K562 (cell line): ENCODE data around the gene MAP3K20. TPM values are rescaled to one million over a fixed set of nuclear protein-coding genes. Genes with fewer than 3 reads are reported as not detected.
"Not testable (repeated sequence)": the region's sequence is repeated elsewhere in the genome, so short reads cannot be mapped to it uniquely, and the experiment has no call there.

ENCODE experiments used
- ATAC-seq: fragments of 200-7000 bp; cut with Tn5 transposase; 3 replicates; pipeline ENCODE4 v1.9.1; 2020; ENCODE audit warnings: moderate library complexity
- BruUV-seq: library from RNA; stranded (reverse); fragments of 400-500 nt; replicated peaks from 2 replicates; lab custom pipeline; 2021; lab: Mats Ljungman, UMichigan
- CTCF ChIA-PET: fragments of 300-600 bp; formaldehyde crosslinking; extraction: SDS; loops from one replicate; lab custom pipeline; 2021; ENCODE audit warnings: low intra/inter-chr PET ratio; lab: Yijun Ruan, JAX
- POLR2A ChIA-PET: fragments of 300-600, 350-650 bp; sonication (Branson Sonifier 250); formaldehyde crosslinking; extraction: SDS; loops from one replicate; lab custom pipeline; 2021; ENCODE audit warnings: antibody characterized with exemption, inconsistent platforms; lab: Yijun Ruan, JAX
- DNase-seq, 4 experiments: peaks; one replicate each; pipeline versions ENCODE4 v3.0.0 to v3.0.0-alpha.2; 2011 to 2018; ENCODE audit warnings: low spot score in 3 of 4, mixed read lengths in 3 of 4; ENCODE audit errors: extremely low read depth in 1 of 4
- FAIRE-seq: peaks from 2 replicates; lab custom pipeline; 2011; peaks lifted over from hg19 to GRCh38; lab: Jason Lieb, UNC
- H2AFZ ChIP-seq: 2 replicates; pipeline ENCODE4 v1.6.0; 2011; ENCODE audit warnings: low read depth, low read length, control low read depth, inconsistent platforms
- H3K27ac ChIP-seq: fragments of 200-600 bp; 3 replicates; pipeline ENCODE4 v1.8.0; 2011; ENCODE audit warnings: low read depth, mild to moderate bottlenecking, control low read depth, inconsistent platforms, low read length, moderate library complexity, mixed read lengths; ENCODE audit errors: extremely low read depth
- H3K27me3 ChIP-seq, 2 experiments: fragments of 300-600 bp in 1 of 2; 2 replicates in 1 of 2; 3 replicates in 1 of 2; pipeline versions ENCODE4 v1.6.0 to v1.8.0; 2011; ENCODE audit warnings: inconsistent platforms in 2 of 2, low read length in 2 of 2, mild to moderate bottlenecking in 1 of 2, mixed read lengths in 1 of 2, moderate library complexity in 1 of 2; ENCODE audit not compliant: control insufficient read depth in 2 of 2, insufficient read depth in 2 of 2
- H3K36me3 ChIP-seq: fragments of 300-600 bp; 3 replicates; pipeline ENCODE4 v1.8.0; 2011; ENCODE audit warnings: mild to moderate bottlenecking, low read length, inconsistent platforms; ENCODE audit not compliant: control insufficient read depth, insufficient read depth
- H3K4me1 ChIP-seq, 2 experiments: fragments of 200-600 bp in 1 of 2; replicated peaks in 1 of 2; 2 replicates in 1 of 2; 3 replicates in 1 of 2; pipeline versions ENCODE4 v1.5.1 to v1.8.0; 2011; ENCODE audit warnings: inconsistent platforms in 2 of 2, low read length in 2 of 2, mild to moderate bottlenecking in 1 of 2, mixed read lengths in 1 of 2, moderate library complexity in 1 of 2; ENCODE audit not compliant: control insufficient read depth in 2 of 2, insufficient read depth in 2 of 2
- H3K4me2 ChIP-seq: 2 replicates; pipeline ENCODE4 v1.6.1; 2011; ENCODE audit warnings: low read length, control low read depth, inconsistent platforms, mixed read lengths; ENCODE audit not compliant: insufficient read depth
- H3K4me3 ChIP-seq: fragments of 200-600 bp; sonication (generic), shearing (Covaris generic); 2 replicates; pipeline ENCODE4 v1.5.1; 2016; ENCODE audit warnings: control low read depth, inconsistent platforms
- H3K79me2 ChIP-seq: fragments of 200-600 bp; 3 replicates; pipeline ENCODE4 v1.8.0; 2011; ENCODE audit warnings: low read length, inconsistent platforms; ENCODE audit not compliant: control insufficient read depth, insufficient read depth
- H3K9ac ChIP-seq, 2 experiments: 2 replicates each; pipeline versions ENCODE4 v1.6.0 to v1.6.1; 2011; ENCODE audit warnings: low read depth in 2 of 2, low read length in 2 of 2, control low read depth in 1 of 2, inconsistent platforms in 1 of 2, mild to moderate bottlenecking in 1 of 2, mixed read lengths in 1 of 2; ENCODE audit not compliant: insufficient read depth in 1 of 2
- H3K9me1 ChIP-seq: one replicate; pipeline ENCODE4 v1.6.0; 2011; ENCODE audit warnings: inconsistent platforms, mild to moderate bottlenecking, low read length, moderate library complexity; ENCODE audit not compliant: control insufficient read depth, insufficient read depth
- H3K9me3 ChIP-seq: replicated peaks from 2 replicates; pipeline ENCODE4 v1.5.1; 2011; ENCODE audit warnings: low read depth, low read length, inconsistent platforms; ENCODE audit not compliant: control insufficient read depth, insufficient read depth
- H4K20me1 ChIP-seq: replicated peaks from 2 replicates; pipeline ENCODE4 v1.6.1; 2011; ENCODE audit warnings: low read length, inconsistent platforms, mixed read lengths; ENCODE audit not compliant: control insufficient read depth, insufficient read depth
- BCOR ChIP-seq: fragments of 450-650 bp; IDR thresholded peaks from 2 replicates; pipeline ENCODE4 v1.6.1; 2016
- KAT2B ChIP-seq: IDR thresholded peaks from one replicate; pipeline ENCODE4 v1.6.1; 2012; ENCODE audit warnings: low read depth, mild to moderate bottlenecking, control low read depth, inconsistent platforms, low read length, moderate library complexity
- KDM1A ChIP-seq, 2 experiments: fragments of 450-650 bp; IDR thresholded peaks; 2 replicates each; pipeline ENCODE4 v1.6.1; 2016; ENCODE audit warnings: mild to moderate bottlenecking in 2 of 2
- NFE2L1 ChIP-seq: fragments of 450-650 bp; IDR thresholded peaks from 2 replicates; pipeline ENCODE4 v1.6.1; 2016; ENCODE audit warnings: missing genetic modification characterization, low read depth, mild to moderate bottlenecking, missing compliant biosample characterization, moderate library complexity, borderline replicate concordance
- POLR2B ChIP-seq: fragments of 450-650 bp; IDR thresholded peaks from 2 replicates; pipeline ENCODE4 v1.6.1; 2018; ENCODE audit warnings: low read depth; ENCODE audit not compliant: partially characterized antibody
- RBM25 ChIP-seq: fragments of 200-400 bp; formaldehyde crosslinking; IDR thresholded peaks from 2 replicates; pipeline ENCODE4 v1.6.1; 2018; ENCODE audit warnings: low read length, low read depth, moderate library complexity; ENCODE audit not compliant: severe bottlenecking
- RHOXF2B ChIP-seq: fragments of 250-450 bp; sonication (Bioruptor Pico); conservative IDR thresholded peaks from 2 replicates; pipeline ENCODE4 v1.5.1; 2021
- SMARCA5 ChIP-seq: fragments of 450-650 bp; IDR thresholded peaks from 2 replicates; pipeline ENCODE4 v1.6.1; 2016
- SP1 ChIP-seq: sonication (generic); formaldehyde crosslinking; IDR thresholded peaks from 2 replicates; pipeline ENCODE4 v1.8.1; 2022; ENCODE audit warnings: mild to moderate bottlenecking, missing genetic modification reagents
- XRCC3 ChIP-seq: fragments of 450-650 bp; IDR thresholded peaks from 2 replicates; pipeline ENCODE4 v1.6.1; 2017; ENCODE audit warnings: mild to moderate bottlenecking, moderate library complexity
- ZNF146 ChIP-seq: IDR thresholded peaks from one replicate; pipeline ENCODE4 v1.6.1; 2018; ENCODE audit warnings: missing compliant biosample characterization; ENCODE audit not compliant: unreplicated experiment
- ZNF311 ChIP-seq: fragments of 250-450 bp; sonication (Bioruptor Pico); IDR thresholded peaks from 2 replicates; pipeline ENCODE4 v1.4.0; 2020; ENCODE audit warnings: mild to moderate bottlenecking, moderate library complexity
- ZNF316 ChIP-seq: fragments of 450-650 bp; IDR thresholded peaks from 2 replicates; pipeline ENCODE4 v1.6.1; 2016
- ZNF584 ChIP-seq: fragments of 200-800 bp; sonication (Bioruptor generic); IDR thresholded peaks from 2 replicates; pipeline ENCODE4 v1.6.1; 2016; ENCODE audit warnings: low read depth, mild to moderate bottlenecking, missing genetic modification characterization, missing compliant biosample characterization
- WGBS: fragments of 100-300 bp; shearing (Covaris generic); methylation state at CpG from one replicate; pipeline ENCODE4 v1.1.6; 2016; ENCODE audit warnings: low coverage, mixed read lengths; ENCODE audit not compliant: insufficient coverage; ENCODE audit errors: missing lambda C conversion rate; 5-methylcytosine and 5-hydroxymethylcytosine counted together
- in situ Hi-C: fragments of 300-500 bp; cut with MboI; formaldehyde crosslinking; loops from 4 replicates; pipeline ENCODE4 v1.15.0; 2018; ENCODE audit warnings: inconsistent platforms, mixed read lengths
- intact Hi-C: fragments of 100-400 bp; cut with micrococcal nuclease; formaldehyde crosslinking; loops from 2 replicates; pipeline ENCODE4 v1.14.2; 2022
- polyA plus RNA-seq, 8 experiments: library from polyadenylated mRNA; depleted of rRNA in 4 of 8; stranded (reverse) in 5 of 8; unstranded in 3 of 8; fragments of >200 nt; fragmentation: Nextera tagmentation in 2 of 8; fragmentation: Illumina TruSeq in 1 of 8; extraction: Ambion mirVana in 2 of 8; extraction: Trizol in 1 of 8; gene quantifications; 2 replicates each; pipeline versions ENCODE4 v1.2.1 to v1.2.3, GENCODE V29; 2011 to 2014; ENCODE audit warnings: inconsistent platforms in 1 of 8, missing spikeins in 1 of 8
- total RNA-seq, 7 experiments: library from RNA; depleted of rRNA in 6 of 7; stranded (reverse); fragments of >200 nt in 6 of 7; fragmentation: Illumina TruSeq in 2 of 7; extraction: Trizol in 2 of 7; gene quantifications; 2 replicates each; pipeline versions ENCODE4 v1.2.1 to v1.2.3, GENCODE V29; 2011 to 2021; ENCODE audit warnings: low replicate concordance in 1 of 7
- TF ChIP-seq, protein P1 (sequence below): sonication (generic); IDR thresholded peaks from 2 replicates; pipeline ENCODE4 v1.6.1; 2016
- TF ChIP-seq, protein P2 (sequence below): IDR thresholded peaks from 2 replicates; pipeline ENCODE4 v1.6.1; 2016; ENCODE audit warnings: missing genetic modification characterization, missing compliant biosample characterization

Gene MAP3K20
- total and polyA plus RNA-seq, 9 of the 15 experiments (the other 6 are each of a cell fraction or from before 2014, with no cell fraction given) = 9.8 to 34.2 (median 27.3) TPM

DNA sequence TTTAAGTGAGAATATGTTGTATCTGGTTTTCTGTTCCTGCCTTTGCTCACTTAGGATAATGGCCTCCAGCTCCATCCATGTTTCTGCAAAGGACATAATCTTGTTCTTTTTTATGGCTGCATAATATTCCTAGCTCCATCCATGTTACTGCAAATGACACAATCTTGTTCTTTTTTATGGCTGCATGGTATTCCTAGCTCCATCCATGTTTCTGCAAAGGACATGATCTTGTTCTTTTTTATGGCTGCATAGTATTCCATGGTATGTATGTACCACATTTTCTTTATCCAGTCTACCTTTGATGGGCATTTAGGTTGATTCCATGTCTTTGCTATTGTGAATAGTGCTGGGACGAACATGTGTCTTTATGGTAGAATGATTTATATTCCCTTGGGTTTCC, 87.7 kb downstream of the MAP3K20 start:
- TF ChIP-seq BCOR = peak; percentile 76
- 0 out of 2 replicates have a peak, but pooled peaks have one; percentile 60 for TF ChIP-seq SMARCA5
- peak; percentile 37 for TF ChIP-seq RBM25
- peak; percentile 98 for TF ChIP-seq ZNF146 (CRISPR knock-in tag)
- peak; percentile 45 to 60; a peak in 2 of 4 replicates for TF ChIP-seq KDM1A (IDR thresholded peaks at IDR 0.05)
- H3K4me3 ChIP-seq, H3K79me2 ChIP-seq, H2AFZ ChIP-seq, intact Hi-C loops, FAIRE-seq, H4K20me1 ChIP-seq, CTCF ChIA-PET, H3K9me3 ChIP-seq, H3K27me3 ChIP-seq, H3K4me2 ChIP-seq, BruUV-seq, DNase-seq, POLR2A ChIA-PET, H3K9me1 ChIP-seq, H3K4me1 ChIP-seq, H3K9ac ChIP-seq, H3K27ac ChIP-seq, ATAC-seq, in situ Hi-C loops, H3K36me3 ChIP-seq: not testable (repeated sequence)
- WGBS = 76% methylated on average over 1 of the region's 1 CpG

DNA sequence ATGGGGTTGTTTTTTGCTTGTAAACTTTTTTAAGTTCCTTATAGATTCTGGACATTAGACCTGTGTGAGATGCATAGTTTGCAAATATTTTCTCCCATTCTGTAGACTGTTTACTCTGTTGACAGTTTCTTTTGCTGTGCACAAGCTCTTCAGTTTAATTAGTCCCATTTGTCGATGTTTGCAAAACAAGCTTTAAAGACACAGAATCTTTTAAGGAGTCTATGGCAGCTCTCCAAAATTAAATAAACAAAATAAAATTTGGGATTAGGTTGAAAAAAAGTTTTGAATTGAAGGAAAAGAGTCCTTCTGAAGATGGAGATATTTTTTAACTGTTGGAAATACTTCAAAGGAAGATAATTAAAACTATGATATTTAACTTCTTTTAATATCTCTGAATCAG, 88.8 kb downstream of the MAP3K20 start:
- H3K9ac ChIP-seq = no peak overlapping the region
- ATAC-seq = no peak
- DNase-seq = no peak
- no peak overlapping the region for H3K4me3 ChIP-seq
- no peak for FAIRE-seq
- no TSS peak for BruUV-seq
- no peak overlapping the region for H2AFZ ChIP-seq
- no peaks in the 10 kb centered on the region for H3K4me1 ChIP-seq
- ChIA-PET POLR2A (no interaction called here), CTCF (no interaction called here)
- H3K4me2 ChIP-seq = no peak overlapping the region
- H3K79me2 ChIP-seq = no peaks in the 10 kb centered on the region
- no peaks in the 10 kb centered on the region; the same call in 1 of the 3 replicates for H3K36me3 ChIP-seq
- intact Hi-C loops (no loop called here), in situ Hi-C loops (no loop called here)
- WGBS = 79% methylated on average over 1 of the region's 1 CpG
- H3K27me3 ChIP-seq = no peaks in the 10 kb centered on the region
- no peaks in the 10 kb centered on the region for H3K9me1 ChIP-seq
- TF ChIP-seq POLR2B (no peak), NFE2L1 (tag) (no peak), XRCC3 (no peak), SP1 (CRISPR knock-in tag) (no peak), ZNF584 (CRISPR knock-in tag) (no peak), ZNF316 (no peak), ZNF311 (CRISPR knock-in tag) (no peak), KAT2B (no peak), RHOXF2B (CRISPR knock-in tag) (no peak)
- TF ChIP-seq, protein P1, sequence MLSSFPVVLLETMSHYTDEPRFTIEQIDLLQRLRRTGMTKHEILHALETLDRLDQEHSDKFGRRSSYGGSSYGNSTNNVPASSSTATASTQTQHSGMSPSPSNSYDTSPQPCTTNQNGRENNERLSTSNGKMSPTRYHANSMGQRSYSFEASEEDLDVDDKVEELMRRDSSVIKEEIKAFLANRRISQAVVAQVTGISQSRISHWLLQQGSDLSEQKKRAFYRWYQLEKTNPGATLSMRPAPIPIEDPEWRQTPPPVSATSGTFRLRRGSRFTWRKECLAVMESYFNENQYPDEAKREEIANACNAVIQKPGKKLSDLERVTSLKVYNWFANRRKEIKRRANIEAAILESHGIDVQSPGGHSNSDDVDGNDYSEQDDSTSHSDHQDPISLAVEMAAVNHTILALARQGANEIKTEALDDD = no peak
- TF ChIP-seq, protein P2, sequence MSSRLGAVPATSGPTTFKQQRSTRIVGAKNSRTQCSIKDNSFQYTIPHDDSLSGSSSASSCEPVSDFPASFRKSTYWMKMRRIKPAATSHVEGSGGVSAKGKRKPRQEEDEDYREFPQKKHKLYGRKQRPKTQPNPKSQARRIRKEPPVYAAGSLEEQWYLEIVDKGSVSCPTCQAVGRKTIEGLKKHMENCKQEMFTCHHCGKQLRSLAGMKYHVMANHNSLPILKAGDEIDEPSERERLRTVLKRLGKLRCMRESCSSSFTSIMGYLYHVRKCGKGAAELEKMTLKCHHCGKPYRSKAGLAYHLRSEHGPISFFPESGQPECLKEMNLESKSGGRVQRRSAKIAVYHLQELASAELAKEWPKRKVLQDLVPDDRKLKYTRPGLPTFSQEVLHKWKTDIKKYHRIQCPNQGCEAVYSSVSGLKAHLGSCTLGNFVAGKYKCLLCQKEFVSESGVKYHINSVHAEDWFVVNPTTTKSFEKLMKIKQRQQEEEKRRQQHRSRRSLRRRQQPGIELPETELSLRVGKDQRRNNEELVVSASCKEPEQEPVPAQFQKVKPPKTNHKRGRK = no peak
- H3K9me3 ChIP-seq = no peaks in the 10 kb centered on the region
- no peak overlapping the region for H3K27ac ChIP-seq
- H4K20me1 ChIP-seq = no peaks in the 10 kb centered on the region
